HG03095 (cell line): ENCODE data around the gene RSPH9.

Source experiments
- ATAC-seq: cut with Tn5 transposase; IDR thresholded peaks from one replicate; pipeline ENCODE4 v1.9.1; 2021; ENCODE audit warnings: moderate library complexity; ENCODE audit not compliant: unreplicated experiment

RSPH9 gene

GRCh38 chr6:43644940-43645612, at the start of gene RSPH9:
Gene RSPH9 (plus strand): TSS chr6:43645036. CDS start chr6:43645099, 63 bp downstream.
- ATAC-seq, result peak; percentile 58

GRCh38 chr6:43600595-43600994, 44.2 kb upstream of the RSPH9 start:
- no peak for ATAC-seq

- ATAC-seq, result no peak
These were observed 40.7 kb upstream of the RSPH9 start for GRCh38 chr6:43604174-43604573.

GRCh38 chr6:43606019-43606418, 38.8 kb upstream of the RSPH9 start:
- no peak for ATAC-seq

GRCh38 chr6:43608310-43608763, 36.5 kb upstream of the RSPH9 start:
- no peak for ATAC-seq

GRCh38 chr6:43608807-43609206, 36.0 kb upstream of the RSPH9 start:
- ATAC-seq, result no peak

- ATAC-seq, result no peak
These were observed 35.4 kb upstream of the RSPH9 start for GRCh38 chr6:43609402-43609801.

- no peak for ATAC-seq
These were observed 34.4 kb upstream of the RSPH9 start for GRCh38 chr6:43610431-43610830.

GRCh38 chr6:43613721-43614395, 31.0 kb upstream of the RSPH9 start:
- ATAC-seq, result no peak

- no peak for ATAC-seq
These were observed 30.5 kb upstream of the RSPH9 start for GRCh38 chr6:43614396-43614730.

GRCh38 chr6:43616725-43617472, 27.9 kb upstream of the RSPH9 start:
- ATAC-seq, result no peak

GRCh38 chr6:43621078-43621835, 23.6 kb upstream of the RSPH9 start:
- no peak for ATAC-seq

- no peak for ATAC-seq
These were observed 23.0 kb upstream of the RSPH9 start for GRCh38 chr6:43621836-43622180.

- no peak for ATAC-seq
These were observed 22.3 kb upstream of the RSPH9 start for GRCh38 chr6:43622541-43622940.

- no peak for ATAC-seq
These were observed 20.7 kb upstream of the RSPH9 start for GRCh38 chr6:43623880-43624785.

- no peak for ATAC-seq
These were observed 20.0 kb upstream of the RSPH9 start for GRCh38 chr6:43624786-43625288.

- ATAC-seq, result no peak
These were observed 19.3 kb upstream of the RSPH9 start for GRCh38 chr6:43625393-43625992.

GRCh38 chr6:43627008-43627825, 17.6 kb upstream of the RSPH9 start:
- no peak for ATAC-seq
